Trophoblast cell (in vitro differentiated cells and primary cell): ENCODE results near the gene CASP8AP2.
A peak's percentile ranks its signal among the peaks of the same experiment; 100 is the strongest.

ENCODE experiments used
- DNase-seq, 2 donors: peaks; one replicate each; pipeline ENCODE4 v3.0.0-alpha.2; 2016
- H2AFZ ChIP-seq: 2 replicates; pipeline ENCODE4 v1.6.1; 2013; ENCODE audit warnings: low read length, moderate library complexity, mild to moderate bottlenecking; ENCODE audit not compliant: insufficient read depth, poor library complexity
- H2AK5ac ChIP-seq: 2 replicates; pipeline ENCODE4 v1.6.1; 2013; ENCODE audit warnings: mild to moderate bottlenecking, low read length
- H2BK120ac ChIP-seq: 2 replicates; pipeline ENCODE4 v1.6.1; 2013; ENCODE audit warnings: low read length, mild to moderate bottlenecking, moderate library complexity; ENCODE audit not compliant: insufficient read depth, poor library complexity
- H2BK12ac ChIP-seq: 2 replicates; pipeline ENCODE4 v1.6.1; 2013; ENCODE audit warnings: mild to moderate bottlenecking, low read length, moderate library complexity
- H2BK5ac ChIP-seq: 2 replicates; pipeline ENCODE4 v1.6.1; 2013; ENCODE audit warnings: low read length, low read depth, moderate library complexity, mild to moderate bottlenecking; ENCODE audit not compliant: poor library complexity
- H3K14ac ChIP-seq: 2 replicates; pipeline ENCODE4 v1.6.1; 2013; ENCODE audit warnings: mild to moderate bottlenecking, low read length
- H3K18ac ChIP-seq: 2 replicates; pipeline ENCODE4 v1.6.1; 2013; ENCODE audit warnings: mild to moderate bottlenecking, low read length
- H3K23ac ChIP-seq: 2 replicates; pipeline ENCODE4 v1.6.1; 2013; ENCODE audit warnings: low read length
- H3K27ac ChIP-seq: 2 replicates; pipeline ENCODE4 v1.5.1; 2013; ENCODE audit warnings: low read depth, mild to moderate bottlenecking, inconsistent platforms, low read length, moderate library complexity
- H3K27me3 ChIP-seq: 2 replicates; pipeline ENCODE4 v1.6.1; 2013; ENCODE audit warnings: inconsistent platforms, mild to moderate bottlenecking, low read length, moderate library complexity; ENCODE audit not compliant: insufficient read depth
- H3K36me3 ChIP-seq, 2 experiments: 1 replicate in 1 of 2; 2 replicates in 1 of 2; pipeline ENCODE4 v1.6.1; 2013; ENCODE audit warnings: low read length in 2 of 2, mild to moderate bottlenecking in 2 of 2, moderate library complexity in 1 of 2; ENCODE audit not compliant: insufficient read depth in 2 of 2, control insufficient read depth in 1 of 2
- H3K4ac ChIP-seq: 2 replicates; pipeline ENCODE4 v1.6.1; 2013; ENCODE audit warnings: low read depth, mild to moderate bottlenecking, low read length, moderate library complexity
- H3K4me1 ChIP-seq, 2 experiments: 1 replicate in 1 of 2; 2 replicates in 1 of 2; pipeline ENCODE4 v1.6.1; 2013; ENCODE audit warnings: low read length in 2 of 2, mild to moderate bottlenecking in 2 of 2, moderate library complexity in 1 of 2; ENCODE audit not compliant: insufficient read depth in 2 of 2, control insufficient read depth in 1 of 2
- H3K4me2 ChIP-seq: 2 replicates; pipeline ENCODE4 v1.6.1; 2013; ENCODE audit warnings: inconsistent platforms, mild to moderate bottlenecking, low read length, moderate library complexity
- H3K4me3 ChIP-seq: 2 replicates; pipeline ENCODE4 v1.5.1; 2013; ENCODE audit warnings: mild to moderate bottlenecking, low read depth, low read length, inconsistent platforms
- H3K79me1 ChIP-seq: one replicate; pipeline ENCODE4 v1.6.1; 2013; ENCODE audit warnings: low read length
- H3K79me2 ChIP-seq: 2 replicates; pipeline ENCODE4 v1.6.1; 2013; ENCODE audit warnings: low read length, mild to moderate bottlenecking; ENCODE audit not compliant: control insufficient read depth, insufficient read depth, poor library complexity
- H3K9ac ChIP-seq: 2 replicates; pipeline ENCODE4 v1.6.1; 2013; ENCODE audit warnings: mild to moderate bottlenecking, low read length
- H3K9me3 ChIP-seq: 2 replicates; pipeline ENCODE4 v1.6.1; 2013; ENCODE audit warnings: low read depth, mild to moderate bottlenecking, control low read depth, inconsistent platforms, low read length; ENCODE audit not compliant: insufficient read depth
- H4K12ac ChIP-seq: 2 replicates; pipeline ENCODE4 v1.6.1; 2013; ENCODE audit warnings: low read depth, mild to moderate bottlenecking, low read length, moderate library complexity
- H4K8ac ChIP-seq: 2 replicates; pipeline ENCODE4 v1.6.1; 2013; ENCODE audit warnings: low read depth, mild to moderate bottlenecking, low read length, moderate library complexity
- H4K91ac ChIP-seq: one replicate; pipeline ENCODE4 v1.6.1; 2013; ENCODE audit warnings: low read depth, mild to moderate bottlenecking, low read length, moderate library complexity
- WGBS: extraction: QIAGEN DNeasy Blood & Tissue Kit; methylation state at CpG from one replicate; pipeline ENCODE4 v1.1.7; 2013; ENCODE audit warnings: missing lambda C conversion rate; ENCODE audit not compliant: insufficient read length, insufficient coverage; ENCODE audit errors: extremely low coverage; 5-methylcytosine and 5-hydroxymethylcytosine counted together

The CASP8AP2 gene

GRCh38 chr6:89790403-89790802, 39.3 kb upstream of the CASP8AP2 start:
- H3K4me1 ChIP-seq: no peaks in the 10 kb centered on the region
- H2BK12ac ChIP-seq: no peak overlapping the region
- H3K9me3 ChIP-seq: no peaks in the 10 kb centered on the region
- no peak overlapping the region for H3K27ac ChIP-seq
- no peak overlapping the region for H2BK5ac ChIP-seq
- no peak for DNase-seq
- H2BK120ac ChIP-seq: no peak overlapping the region
- no peak overlapping the region for H3K9ac ChIP-seq
- no peak overlapping the region for H3K14ac ChIP-seq
- H3K79me2 ChIP-seq: no peaks in the 10 kb centered on the region
- H4K91ac ChIP-seq: no peak overlapping the region
- no peak overlapping the region for H3K18ac ChIP-seq
- no peak overlapping the region for H2AFZ ChIP-seq
- WGBS: no CpG with 5 or more reads among the region's 2 CpGs
- H3K4ac ChIP-seq: no peak overlapping the region
- H3K27me3 ChIP-seq: no peaks in the 10 kb centered on the region
- peaks cover 10 to 27% of the 10 kb centered on the region in 2 experiments for H3K36me3 ChIP-seq
- no peak overlapping the region for H2AK5ac ChIP-seq
- no peak overlapping the region for H3K4me2 ChIP-seq
- H4K8ac ChIP-seq: no peak overlapping the region
- H3K23ac ChIP-seq: no peak overlapping the region
- H3K79me1 ChIP-seq: no peaks in the 10 kb centered on the region
- H4K12ac ChIP-seq: no peak overlapping the region
- no peak overlapping the region for H3K4me3 ChIP-seq

DNA sequence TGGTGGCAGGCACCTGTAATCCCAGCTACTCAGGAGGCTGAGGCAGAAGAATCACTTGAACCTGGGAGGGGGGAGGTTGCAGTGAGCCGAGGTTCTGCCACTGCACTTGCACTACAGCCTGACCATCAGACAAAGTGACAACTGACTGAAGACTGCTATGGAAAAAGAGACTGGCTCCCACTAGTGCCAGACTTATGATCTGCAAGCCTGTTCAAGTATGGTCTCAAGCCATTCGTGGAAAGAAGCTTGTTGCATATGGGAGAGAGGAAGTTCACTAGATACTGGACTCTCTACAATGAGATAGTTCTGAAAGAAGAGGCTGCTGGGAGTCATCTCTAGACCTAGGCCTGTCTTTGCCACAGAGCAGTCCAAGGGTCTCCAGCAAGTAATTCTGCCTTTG, 36.8 kb upstream of the CASP8AP2 start:
- H4K8ac ChIP-seq: no peak overlapping the region
- no CpG with 5 or more reads among the region's 2 CpGs for WGBS

DNA sequence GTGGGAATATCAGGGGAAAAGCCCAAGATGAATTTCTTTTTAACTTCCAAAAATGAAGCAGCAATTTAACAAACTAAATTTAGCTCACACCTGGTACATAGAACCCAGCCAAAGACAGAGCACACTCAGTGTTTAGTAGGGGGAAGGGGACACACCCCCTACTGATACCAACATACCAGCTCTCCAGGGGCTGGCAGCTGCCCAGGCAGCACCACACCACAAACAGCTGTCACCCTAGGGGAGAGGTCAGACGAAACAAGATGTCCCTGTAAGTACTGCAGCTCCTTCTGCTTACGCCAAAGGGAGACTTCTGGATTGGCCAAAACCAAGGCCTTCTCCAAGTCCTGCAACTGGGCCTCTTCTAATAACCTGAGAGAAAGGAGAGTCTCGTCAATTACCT, 36.1 kb upstream of the CASP8AP2 start:
- Histone ChIP-seq H2BK120ac (no peak overlapping the region), H3K27me3 (no peaks in the 10 kb centered on the region), H3K9ac (no peak overlapping the region), H2AFZ (no peak overlapping the region), H3K23ac (no peak overlapping the region), H4K91ac (no peak overlapping the region), H4K12ac (no peak overlapping the region), H3K79me2 (no peaks in the 10 kb centered on the region), H3K4me1 (no peaks in the 10 kb centered on the region), H3K14ac (no peak overlapping the region), H3K4me3 (no peak overlapping the region), H3K79me1 (no peaks in the 10 kb centered on the region), H2BK5ac (no peak overlapping the region), H3K27ac (no peak overlapping the region), H3K4ac (no peak overlapping the region), H3K36me3 (peaks cover 8 to 15% of the 10 kb centered on the region in 2 experiments), H2BK12ac (no peak overlapping the region), H3K9me3 (no peaks in the 10 kb centered on the region), H4K8ac (no peak overlapping the region), H3K4me2 (no peak overlapping the region), H2AK5ac (no peak overlapping the region), H3K18ac (no peak overlapping the region)
- no CpG with 5 or more reads among the region's 3 CpGs for WGBS
- no peak for DNase-seq

More for the DNA sequence above, 36.8 kb upstream of the CASP8AP2 start:
- Histone ChIP-seq H3K79me2 (no peaks in the 10 kb centered on the region), H2BK5ac (no peak overlapping the region), H3K23ac (no peak overlapping the region), H3K4me1 (no peaks in the 10 kb centered on the region), H3K18ac (no peak overlapping the region), H3K79me1 (no peaks in the 10 kb centered on the region), H3K4me3 (no peak overlapping the region), H3K9me3 (no peaks in the 10 kb centered on the region), H3K9ac (no peak overlapping the region), H2BK12ac (no peak overlapping the region), H3K4ac (no peak overlapping the region), H2BK120ac (no peak overlapping the region), H2AFZ (no peak overlapping the region), H3K14ac (no peak overlapping the region), H3K4me2 (no peak overlapping the region), H2AK5ac (no peak overlapping the region), H3K27ac (no peak overlapping the region), H4K12ac (no peak overlapping the region), H4K91ac (no peak overlapping the region), H3K36me3 (peaks cover 8 to 17% of the 10 kb centered on the region in 2 experiments), H3K27me3 (no peaks in the 10 kb centered on the region)
- peak; percentile 47 to 71 for DNase-seq

DNA sequence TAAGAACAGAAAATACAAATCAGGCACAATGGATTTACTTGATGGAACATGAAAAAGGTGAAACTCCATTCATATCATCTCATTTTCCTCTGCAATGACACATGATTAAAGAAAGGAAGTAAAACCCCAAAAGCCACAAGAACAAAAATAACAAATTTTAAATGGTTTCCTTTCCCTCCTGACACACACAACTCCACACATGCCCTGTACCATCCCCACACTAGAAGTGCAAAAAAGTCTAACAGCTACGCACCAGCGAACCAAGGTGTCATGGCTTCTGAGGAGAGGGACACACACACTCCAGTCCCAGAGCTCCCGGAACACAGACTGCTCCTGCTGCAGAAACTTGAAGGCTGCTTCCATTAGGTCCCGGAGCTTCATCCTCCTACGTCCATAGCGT, 35.4 kb upstream of the CASP8AP2 start:
- WGBS: no CpG with 5 or more reads among the region's 6 CpGs
- DNase-seq: no peak
- H4K12ac ChIP-seq: no peak overlapping the region

More for the DNA sequence above, 35.4 kb upstream of the CASP8AP2 start:
- no peaks in the 10 kb centered on the region for H3K79me2 ChIP-seq
- no peaks in the 10 kb centered on the region for H3K79me1 ChIP-seq
- H3K23ac ChIP-seq: no peak overlapping the region
- H2BK12ac ChIP-seq: no peak overlapping the region
- no peaks in the 10 kb centered on the region for H3K9me3 ChIP-seq
- no peak overlapping the region for H4K91ac ChIP-seq
- no peak overlapping the region for H2AFZ ChIP-seq
- no peak overlapping the region for H3K4me3 ChIP-seq
- no peak overlapping the region for H2BK5ac ChIP-seq
- H3K27ac ChIP-seq: no peak overlapping the region
- H3K18ac ChIP-seq: no peak overlapping the region
- H3K14ac ChIP-seq: no peak overlapping the region
- H3K9ac ChIP-seq: no peak overlapping the region
- no peak overlapping the region for H2BK120ac ChIP-seq
- H3K4ac ChIP-seq: no peak overlapping the region
- H4K8ac ChIP-seq: no peak overlapping the region
- H3K36me3 ChIP-seq: peaks cover 7 to 15% of the 10 kb centered on the region in 2 experiments
- no peaks in the 10 kb centered on the region for H3K4me1 ChIP-seq
- H3K4me2 ChIP-seq: no peak overlapping the region
- H2AK5ac ChIP-seq: no peak overlapping the region
- no peaks in the 10 kb centered on the region for H3K27me3 ChIP-seq
